ENCODE data around the gene HDAC4.
"Not testable (repeated sequence)": the region's sequence is repeated elsewhere in the genome, so short reads cannot be mapped to it uniquely, and the experiment has no call there.

The HDAC4 gene

DNA sequence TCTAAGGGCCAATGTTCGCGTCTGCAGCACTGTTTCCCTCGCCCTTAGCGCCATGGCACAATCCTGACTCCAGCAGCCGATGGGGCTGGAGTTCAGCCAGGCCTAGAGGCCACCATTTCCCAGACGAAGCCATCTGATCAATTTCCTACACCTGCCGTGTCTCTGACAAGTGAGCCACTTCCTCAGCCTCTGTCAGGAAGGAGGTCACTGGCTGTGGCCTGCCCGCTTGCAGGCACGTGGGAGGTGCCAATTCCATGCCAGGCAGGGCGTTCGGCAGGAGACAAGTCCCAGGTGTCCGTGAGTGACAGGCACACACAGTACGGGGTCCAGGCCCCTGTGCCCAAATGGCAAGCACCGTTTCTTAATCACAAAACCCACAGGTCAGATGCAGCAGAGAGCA is 318.4 kb downstream of the HDAC4 start:
- no peak for DNase-seq (ENCODE audit: low spot score)

- DNase-seq (ENCODE audit: low spot score), result no peak
Observed at GRCh38 chr2:239081622-239082021, 319.2 kb downstream of the HDAC4 start.

DNA sequence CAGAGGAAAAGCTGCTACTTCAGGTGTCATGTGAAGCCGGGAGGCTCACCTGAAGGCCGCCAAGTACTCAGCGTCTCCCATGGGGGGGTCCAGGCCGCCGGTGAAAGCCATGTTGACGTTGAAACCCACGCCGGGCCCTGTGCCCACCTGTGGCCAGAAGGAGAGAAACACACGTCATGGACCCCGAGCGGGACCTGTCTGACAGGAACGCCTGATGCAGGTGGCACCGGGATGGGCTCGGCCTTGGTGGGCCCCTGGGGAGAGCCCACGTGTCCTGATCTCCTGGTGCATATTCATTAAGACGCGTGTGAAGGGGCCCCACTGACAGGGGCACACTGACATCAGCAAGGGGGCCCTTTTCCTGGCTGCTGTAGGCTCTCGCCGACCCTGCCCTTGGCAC is 319.8 kb downstream of the HDAC4 start:
- DNase-seq (ENCODE audit: low spot score), result no peak

DNA sequence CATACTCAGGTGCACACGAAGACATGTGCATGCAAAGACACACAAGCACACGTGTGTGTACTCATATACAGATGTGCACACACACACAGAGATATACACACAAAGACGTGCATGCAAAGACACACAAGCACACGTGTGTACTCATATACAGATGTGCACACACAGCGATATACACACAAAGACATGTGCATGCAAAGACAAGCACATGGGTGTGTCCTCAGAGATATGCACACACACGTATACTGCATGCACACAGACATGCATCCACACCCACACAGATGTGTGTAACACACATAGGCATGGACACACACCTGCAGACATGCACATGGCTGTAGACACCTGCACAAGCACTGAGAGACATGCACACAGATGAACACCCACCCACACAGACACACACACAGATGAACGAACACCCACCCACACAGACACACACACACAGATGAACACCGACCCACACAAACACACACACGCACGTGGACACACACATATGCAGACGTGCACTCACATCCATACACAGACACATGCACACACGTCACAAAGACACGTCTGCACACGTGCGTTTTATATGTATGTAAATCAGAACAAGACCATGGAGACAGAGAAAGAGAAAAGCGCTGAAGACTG is 321.0 kb downstream of the HDAC4 start:
- DNase-seq (ENCODE audit: low spot score), result no peak

GRCh38 chr2:239078128-239078924 is 322.5 kb downstream of the HDAC4 start:
- no peak for DNase-seq (ENCODE audit: low spot score)

DNA sequence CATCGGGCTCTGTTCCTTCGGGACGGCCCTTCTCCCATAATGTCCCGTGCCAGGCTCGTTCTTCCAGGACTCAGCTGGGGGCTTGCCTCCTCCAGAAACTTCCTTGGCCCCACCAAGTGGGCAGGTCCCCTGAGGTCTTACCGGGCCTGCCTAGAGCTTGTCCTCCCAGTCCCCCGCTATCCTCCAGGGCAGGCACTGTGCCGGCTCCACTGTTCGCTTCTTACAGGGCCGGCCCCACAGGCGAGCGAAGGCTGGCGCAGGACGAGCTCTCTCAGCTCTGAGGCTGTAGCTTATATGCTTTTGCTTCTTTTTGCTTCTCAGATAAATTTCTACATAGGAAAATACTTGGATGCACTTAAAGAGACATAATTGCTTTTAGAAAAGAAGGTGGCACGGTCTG is 323.6 kb downstream of the HDAC4 start:
- no peak for DNase-seq (ENCODE audit: low spot score)

DNA sequence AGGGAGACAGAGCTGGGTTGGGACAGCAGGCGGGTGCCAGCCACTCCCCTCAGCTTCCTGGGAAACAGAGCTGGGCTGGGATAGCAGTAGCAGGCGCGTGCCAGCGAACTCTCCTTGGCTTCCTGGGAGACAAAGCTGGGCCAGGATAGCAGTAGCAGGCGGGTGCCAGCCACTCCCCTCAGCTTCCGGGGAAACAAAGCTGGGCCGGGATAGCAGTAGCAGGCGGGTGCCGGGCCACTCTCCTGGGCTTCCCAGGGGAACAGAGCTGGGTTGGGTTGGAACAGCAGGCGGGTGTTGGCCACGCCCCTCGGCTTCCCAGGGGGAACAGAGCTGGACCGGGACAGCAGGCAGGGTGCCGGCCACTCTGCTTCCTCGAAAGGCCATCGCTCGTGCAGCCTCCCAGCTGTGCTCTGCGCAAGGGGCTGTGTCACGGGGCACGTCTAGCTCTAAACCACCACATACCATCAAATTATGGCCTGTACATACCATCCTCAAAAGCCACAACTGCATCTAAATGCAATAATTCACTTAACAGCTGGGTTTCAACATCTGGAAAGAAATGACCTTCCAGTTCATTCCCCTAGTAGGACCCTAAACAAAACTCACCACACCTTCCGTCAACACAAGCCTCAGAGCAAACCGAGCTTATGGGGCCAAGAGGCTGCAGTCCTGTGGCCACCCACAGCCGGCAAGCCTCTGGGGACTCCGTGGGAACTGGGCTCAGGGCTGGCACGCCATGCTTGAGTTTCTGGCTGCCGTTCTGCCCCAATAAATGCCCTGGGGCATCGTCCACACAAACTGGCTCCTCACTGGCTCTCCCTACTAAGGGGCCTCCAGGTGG is 324.7 kb downstream of the HDAC4 start:
- DNase-seq (ENCODE audit: low spot score), result no peak

DNA sequence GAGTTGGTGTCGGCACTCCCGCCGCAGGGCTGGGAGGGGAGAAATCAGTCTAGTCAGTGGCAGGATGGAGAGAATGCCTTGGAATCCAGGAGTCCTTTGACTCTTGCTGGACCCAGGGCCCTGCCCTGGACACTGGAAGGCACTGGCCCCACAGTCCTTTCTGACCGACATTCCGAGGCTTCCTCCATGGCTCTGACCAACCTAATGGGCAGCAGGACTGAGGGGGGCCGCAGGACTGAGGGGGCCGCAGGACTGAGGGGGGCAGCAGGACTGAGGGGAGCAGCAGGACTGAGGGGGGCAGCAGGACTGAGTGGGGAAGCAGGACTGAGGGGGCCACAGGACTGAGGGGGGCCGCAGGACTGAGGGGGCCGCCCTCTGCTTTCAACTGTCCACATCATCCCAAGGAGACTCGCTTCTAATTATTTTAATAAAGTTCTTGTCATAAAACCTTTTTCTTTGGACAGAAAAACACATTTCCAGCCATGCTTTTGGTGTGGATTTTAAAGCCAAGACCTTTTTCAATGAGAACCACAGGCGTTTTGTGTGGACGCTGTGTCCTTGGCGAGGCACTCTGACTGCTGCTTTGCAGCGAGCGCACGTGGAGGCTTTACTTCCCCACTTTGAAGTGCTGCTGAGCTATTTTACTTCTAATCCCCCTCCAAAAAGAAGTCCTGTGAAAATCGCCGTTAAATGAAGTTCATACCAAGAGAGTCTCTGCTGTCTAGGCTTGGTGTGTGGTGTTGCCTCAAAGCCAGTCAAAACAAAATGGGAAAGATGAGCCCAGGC is 326.9 kb downstream of the HDAC4 start:
- no peak for DNase-seq (ENCODE audit: low spot score)

DNA sequence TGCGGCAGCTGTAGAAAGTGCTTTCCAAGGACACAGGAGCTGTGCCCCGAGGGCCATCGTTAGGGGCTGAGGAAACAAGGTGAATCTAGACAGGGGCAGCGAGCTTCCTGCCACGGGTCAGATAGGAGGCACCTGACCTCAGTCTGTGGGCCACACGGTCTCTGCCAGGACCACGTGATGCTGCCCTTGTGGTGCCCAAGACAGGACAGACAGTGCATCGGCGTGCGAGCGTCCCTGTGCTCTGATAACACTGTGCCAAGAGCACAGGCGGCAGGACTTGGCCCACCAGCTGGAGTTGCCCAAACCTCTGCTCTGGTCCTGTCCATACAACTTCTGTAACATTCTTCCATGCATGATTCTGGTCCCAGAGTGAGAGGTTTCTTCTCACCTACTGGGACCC is 327.6 kb downstream of the HDAC4 start:
- DNase-seq (ENCODE audit: low spot score), result no peak

DNA sequence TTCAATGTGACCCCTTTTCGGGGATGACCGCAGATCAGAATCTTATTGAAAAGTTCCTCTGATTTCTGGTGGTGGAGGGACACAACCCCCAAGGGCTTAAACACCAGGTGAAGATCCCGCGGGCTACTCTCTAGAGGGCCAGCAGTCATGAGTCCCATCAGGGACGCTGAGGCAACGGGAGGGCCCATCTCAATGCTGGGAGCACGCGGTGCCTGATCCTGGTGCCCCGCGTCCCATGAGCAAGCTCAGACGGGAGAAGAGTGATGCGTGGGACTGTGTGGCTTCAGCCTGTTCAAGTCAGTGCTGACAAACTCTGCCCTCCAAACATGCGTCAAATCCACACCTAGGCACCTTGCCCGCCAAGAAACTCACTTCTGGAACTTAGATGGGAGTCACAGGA is 328.0 kb downstream of the HDAC4 start:
- DNase-seq (ENCODE audit: low spot score), result no peak

DNA sequence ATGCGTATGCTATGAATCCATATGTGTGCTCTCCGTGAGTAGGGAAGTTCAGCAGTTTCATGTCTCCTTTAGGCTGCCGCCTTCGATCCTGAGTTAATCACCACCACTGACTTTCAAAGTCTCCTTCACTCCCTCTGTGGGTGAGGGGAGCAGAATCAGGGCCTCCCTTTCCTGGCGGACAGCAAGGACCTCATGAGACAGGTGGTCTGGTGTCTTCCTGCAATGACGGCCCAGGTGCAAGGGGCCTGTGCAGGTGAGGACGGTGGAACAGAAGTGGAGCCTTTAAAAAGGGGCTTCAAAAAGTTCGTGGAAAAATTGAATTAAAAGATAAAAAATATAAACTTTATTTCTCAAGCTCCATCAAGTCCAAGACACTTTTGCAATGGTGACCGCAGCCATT is 330.4 kb downstream of the HDAC4 start:
- DNase-seq (ENCODE audit: low spot score), result no peak

GRCh38 chr2:239069362-239070333 is 331.2 kb downstream of the HDAC4 start:
- DNase-seq (ENCODE audit: low spot score), result not testable (repeated sequence)

DNA sequence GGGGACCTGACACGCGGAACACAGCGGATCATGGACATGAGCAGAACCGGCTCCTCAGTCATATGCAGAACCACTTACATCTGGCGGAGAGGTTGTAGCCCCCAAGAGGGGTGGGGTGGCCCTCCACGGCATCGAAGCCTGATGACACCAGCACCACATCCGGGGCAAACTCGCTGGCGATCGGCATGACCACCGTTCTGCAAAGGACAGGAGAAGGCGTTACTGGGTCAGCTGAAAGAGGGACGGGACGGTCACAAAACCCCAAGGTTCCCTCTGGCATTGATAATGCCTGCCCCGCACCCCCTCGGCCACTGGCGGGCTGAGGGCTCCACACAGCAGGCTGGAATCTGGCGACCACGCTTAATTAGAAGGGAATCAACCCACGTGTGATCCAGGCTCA is 332.4 kb downstream of the HDAC4 start:
- DNase-seq (ENCODE audit: low spot score), result no peak

GRCh38 chr2:239067196-239067865 is 333.5 kb downstream of the HDAC4 start:
- no peak for DNase-seq (ENCODE audit: low spot score)

GRCh38 chr2:239066597-239066996 is 334.2 kb downstream of the HDAC4 start:
- no peak for DNase-seq (ENCODE audit: low spot score)

- DNase-seq (ENCODE audit: low spot score), result no peak
Observed at GRCh38 chr2:239065962-239066361, 334.9 kb downstream of the HDAC4 start.

GRCh38 chr2:239065537-239065936 is 335.3 kb downstream of the HDAC4 start:
- DNase-seq (ENCODE audit: low spot score), result no peak

GRCh38 chr2:239064891-239065290 is 335.9 kb downstream of the HDAC4 start:
- DNase-seq (ENCODE audit: low spot score), result no peak

GRCh38 chr2:239064253-239064652 is 336.6 kb downstream of the HDAC4 start:
- no peak for DNase-seq (ENCODE audit: low spot score)

DNA sequence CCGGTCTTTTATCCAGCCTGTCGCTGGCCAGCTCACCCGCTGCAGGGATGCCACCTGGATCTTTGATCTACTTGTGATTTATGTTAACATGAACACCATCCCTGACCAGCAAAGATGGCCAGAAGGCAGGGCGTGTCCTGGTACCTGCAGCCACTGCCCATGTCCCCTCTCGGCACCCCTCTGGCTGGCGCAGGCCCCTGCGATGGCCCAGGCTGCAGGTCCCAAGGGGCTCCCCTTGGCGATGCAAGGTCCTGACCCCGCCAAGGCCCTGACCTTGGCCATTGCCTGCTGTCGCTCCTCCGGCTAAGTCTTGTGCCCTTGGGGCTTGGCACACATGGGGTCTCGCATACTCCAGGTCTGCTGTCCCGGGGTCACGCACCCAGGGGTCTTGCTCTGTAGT is 338.1 kb downstream of the HDAC4 start:
- no peak for DNase-seq (ENCODE audit: low spot score)
